Measurements from ENCODE around the gene SPDEF.

SPDEF gene

GRCh38 chr6:34563513-34563870 lies 7.4 kb upstream of the SPDEF start:
- DNase-seq (ENCODE audit: low read depth), result no peak
- no peak for TF ChIP-seq CTCF (IDR thresholded peaks at IDR 0.05; ENCODE audit: insufficient read depth, low read depth, low read length, missing control alignments)
- H3K4me3 ChIP-seq (ENCODE audit: low read length), result no peak overlapping the region

GRCh38 chr6:34562861-34563512 lies 6.9 kb upstream of the SPDEF start:
- no peak overlapping the region for H3K4me3 ChIP-seq (ENCODE audit: low read length)
- no peak for DNase-seq (ENCODE audit: low read depth)
- TF ChIP-seq CTCF (IDR thresholded peaks at IDR 0.05; ENCODE audit: insufficient read depth, low read depth, low read length, missing control alignments), result no peak

- H3K4me3 ChIP-seq (ENCODE audit: low read length), result no peak overlapping the region
- TF ChIP-seq CTCF (IDR thresholded peaks at IDR 0.05; ENCODE audit: insufficient read depth, low read depth, low read length, missing control alignments), result no peak
- DNase-seq (ENCODE audit: low read depth), result no peak
Measured at GRCh38 chr6:34562350-34562749, 6.2 kb upstream of the SPDEF start.

GRCh38 chr6:34561227-34561530 lies 5.0 kb upstream of the SPDEF start:
- TF ChIP-seq CTCF (IDR thresholded peaks at IDR 0.05; ENCODE audit: insufficient read depth, low read depth, low read length, missing control alignments), result no peak
- H3K4me3 ChIP-seq (ENCODE audit: low read length), result no peak overlapping the region
- no peak for DNase-seq (ENCODE audit: low read depth)

- DNase-seq (ENCODE audit: low read depth), result no peak
- no peak for TF ChIP-seq CTCF (IDR thresholded peaks at IDR 0.05; ENCODE audit: insufficient read depth, low read depth, low read length, missing control alignments)
- H3K4me3 ChIP-seq (ENCODE audit: low read length), result no peak overlapping the region
Measured at GRCh38 chr6:34560366-34561226, 4.5 kb upstream of the SPDEF start.

GRCh38 chr6:34559651-34560365 lies 3.7 kb upstream of the SPDEF start:
- H3K4me3 ChIP-seq (ENCODE audit: low read length), result no peak overlapping the region
- DNase-seq (ENCODE audit: low read depth), result peak; percentile 38
- no peak for TF ChIP-seq CTCF (IDR thresholded peaks at IDR 0.05; ENCODE audit: insufficient read depth, low read depth, low read length, missing control alignments)

All from epithelial cell of esophagus (primary cell).